HEK293T (cell line): ENCODE data around the gene USP4.

Source experiments
- BHLHE40 ChIP-seq: fragments of 450-650 bp; IDR thresholded peaks from 2 replicates; pipeline ENCODE4 v1.6.1; 2016; ENCODE audit warnings: mild to moderate bottlenecking, moderate library complexity, borderline replicate concordance
- CTBP1 ChIP-seq: fragments of 450-650 bp; IDR thresholded peaks from 2 replicates; pipeline ENCODE4 v1.6.1; 2016; ENCODE audit warnings: borderline replicate concordance
- ELF4 ChIP-seq: fragments of 450-650 bp; IDR thresholded peaks from 2 replicates; pipeline ENCODE4 v1.6.1; 2017; ENCODE audit warnings: antibody characterized with exemption
- FOXA1 ChIP-seq: fragments of 450-650 bp; IDR thresholded peaks from 2 replicates; pipeline ENCODE4 v1.6.1; 2016; ENCODE audit warnings: mild to moderate bottlenecking
- FOXK2 ChIP-seq: fragments of 450-650 bp; IDR thresholded peaks from 2 replicates; pipeline ENCODE4 v1.6.1; 2016; ENCODE audit warnings: mild to moderate bottlenecking
- FOXM1 ChIP-seq: fragments of 450-650 bp; IDR thresholded peaks from 2 replicates; pipeline ENCODE4 v1.6.1; 2017; ENCODE audit warnings: mild to moderate bottlenecking, borderline replicate concordance
- HDGF ChIP-seq: fragments of 450-650 bp; IDR thresholded peaks from 2 replicates; pipeline ENCODE4 v1.6.1; 2017; ENCODE audit warnings: antibody characterized with exemption, borderline replicate concordance
- LEF1 ChIP-seq: fragments of 450-650 bp; IDR thresholded peaks from 2 replicates; pipeline ENCODE4 v1.6.1; 2017; ENCODE audit warnings: mild to moderate bottlenecking, borderline replicate concordance
- NFRKB ChIP-seq: fragments of 450-650 bp; IDR thresholded peaks from 2 replicates; pipeline ENCODE4 v1.6.1; 2016; ENCODE audit warnings: mild to moderate bottlenecking, moderate library complexity
- SP1 ChIP-seq: fragments of 450-650 bp; IDR thresholded peaks from 2 replicates; pipeline ENCODE4 v1.6.1; 2017
- SUZ12 ChIP-seq: fragments of 450-650 bp; IDR thresholded peaks from 2 replicates; pipeline ENCODE4 v1.6.1; 2016; ENCODE audit warnings: mild to moderate bottlenecking
- TARDBP ChIP-seq: fragments of 450-650 bp; IDR thresholded peaks from 2 replicates; pipeline ENCODE4 v1.6.1; 2016
- ZNF384 ChIP-seq: fragments of 450-650 bp; IDR thresholded peaks from 2 replicates; pipeline ENCODE4 v1.6.1; 2016
- TF ChIP-seq, protein P1 (sequence below): fragments of 450-650 bp; IDR thresholded peaks from 2 replicates; pipeline ENCODE4 v1.6.1; 2016

DNA sequence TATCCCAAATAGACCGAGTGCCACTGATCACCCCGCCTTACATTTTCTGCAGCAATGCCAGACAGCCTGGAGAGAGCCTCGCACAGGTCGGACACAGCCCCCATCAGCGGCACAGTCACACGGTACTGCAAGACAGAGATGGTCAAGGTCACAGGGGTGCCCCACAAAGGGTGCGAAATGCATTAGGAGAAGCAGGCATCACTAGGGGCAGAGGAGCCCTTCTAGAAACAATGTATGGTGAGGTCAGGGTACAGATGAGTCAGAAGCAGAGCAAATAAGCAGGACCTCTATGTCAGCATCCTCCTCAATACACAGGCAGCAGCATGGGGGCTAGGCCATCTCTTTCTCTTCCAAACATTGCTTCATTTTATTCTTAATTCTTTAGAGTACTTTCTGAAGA is 41.3 kb downstream of the USP4 start:
- TF ChIP-seq, protein P1, sequence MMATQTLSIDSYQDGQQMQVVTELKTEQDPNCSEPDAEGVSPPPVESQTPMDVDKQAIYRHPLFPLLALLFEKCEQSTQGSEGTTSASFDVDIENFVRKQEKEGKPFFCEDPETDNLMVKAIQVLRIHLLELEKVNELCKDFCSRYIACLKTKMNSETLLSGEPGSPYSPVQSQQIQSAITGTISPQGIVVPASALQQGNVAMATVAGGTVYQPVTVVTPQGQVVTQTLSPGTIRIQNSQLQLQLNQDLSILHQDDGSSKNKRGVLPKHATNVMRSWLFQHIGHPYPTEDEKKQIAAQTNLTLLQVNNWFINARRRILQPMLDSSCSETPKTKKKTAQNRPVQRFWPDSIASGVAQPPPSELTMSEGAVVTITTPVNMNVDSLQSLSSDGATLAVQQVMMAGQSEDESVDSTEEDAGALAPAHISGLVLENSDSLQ: no peak
- TF ChIP-seq TARDBP (no peak), FOXA1 (no peak), ELF4 (no peak), BHLHE40 (no peak), CTBP1 (no peak), SUZ12 (no peak), SP1 (no peak), HDGF (no peak), FOXM1 (no peak), LEF1 (no peak), ZNF384 (no peak), FOXK2 (no peak), NFRKB (no peak)
